H1 (cell line): Measurements from ENCODE around the gene NCF4. TPM values are rescaled to one million over a fixed set of nuclear protein-coding genes. Genes with fewer than 3 reads are reported as not detected.

Source experiments
- ASH2L ChIP-seq: fragments of 200-600, 300-600 bp; sonication (generic); IDR thresholded peaks from one replicate; pipeline ENCODE4 v1.7.1; 2017; ENCODE audit warnings: low read length
- CBX5 ChIP-seq: fragments of 300-800, 300-1000 bp; sonication (generic); IDR thresholded peaks from 2 replicates; pipeline ENCODE4 v1.7.1; 2016; ENCODE audit warnings: antibody characterized with exemption, low read length, low read depth
- CBX8 ChIP-seq: fragments of 300-800, 300-1000 bp; sonication (generic); IDR thresholded peaks from 2 replicates; pipeline ENCODE4 v1.7.1; 2016; ENCODE audit warnings: low read depth, low read length, borderline replicate concordance
- CHD7 ChIP-seq: fragments of 300-600 bp; sonication (generic); IDR thresholded peaks from 2 replicates; pipeline ENCODE4 v1.7.1; 2012; ENCODE audit warnings: low read length, moderate library complexity, mild to moderate bottlenecking, inconsistent platforms; ENCODE audit not compliant: insufficient replicate concordance
- CTBP2 ChIP-seq: IDR thresholded peaks from 2 replicates; pipeline ENCODE4 v1.7.0; 2011; ENCODE audit warnings: borderline replicate concordance, mild to moderate bottlenecking, moderate library complexity, mixed read lengths, low read length; ENCODE audit not compliant: insufficient read depth, insufficient read length
- GABPA ChIP-seq: IDR thresholded peaks from 2 replicates; pipeline ENCODE4 v1.6.1; 2011; ENCODE audit warnings: mild to moderate bottlenecking, low read length, moderate library complexity, borderline replicate concordance; ENCODE audit not compliant: insufficient read depth
- PHF8 ChIP-seq: fragments of 200-600 bp; sonication (generic); conservative IDR thresholded peaks from 2 replicates; pipeline ENCODE4 v1.7.1; 2012; ENCODE audit warnings: low read depth, mild to moderate bottlenecking, inconsistent platforms, low read length, moderate library complexity
- POLR2AphosphoS5 ChIP-seq: IDR thresholded peaks from 2 replicates; pipeline ENCODE4 v1.6.1; 2011; ENCODE audit warnings: low read depth, low read length
- POU5F1 ChIP-seq: IDR thresholded peaks from 2 replicates; pipeline ENCODE4 v1.6.1; 2011; ENCODE audit warnings: low read depth, mild to moderate bottlenecking, low read length, moderate library complexity
- RBBP5 ChIP-seq: IDR thresholded peaks from 2 replicates; pipeline ENCODE4 v1.7.1; 2012; ENCODE audit warnings: low read depth, mild to moderate bottlenecking, inconsistent platforms, low read length, moderate library complexity, borderline replicate concordance
- SP2 ChIP-seq: IDR thresholded peaks from 2 replicates; pipeline ENCODE4 v1.6.1; 2012; ENCODE audit warnings: mild to moderate bottlenecking, low read length, inconsistent platforms
- TAF7 ChIP-seq: optimal IDR thresholded peaks from 2 replicates; pipeline ENCODE3; 2011; ENCODE audit warnings: low read depth, mild to moderate bottlenecking, inconsistent platforms, low read length, moderate library complexity, borderline replicate concordance
- YY1 ChIP-seq: IDR thresholded peaks from 2 replicates; pipeline ENCODE4 v1.6.1; 2011; ENCODE audit warnings: low read depth, mild to moderate bottlenecking, low read length
- polyA plus RNA-seq, 7 experiments: library from polyadenylated mRNA; depleted of rRNA in 3 of 7; stranded (reverse) in 5 of 7; unstranded in 2 of 7; fragments of >200 nt in 5 of 7; fragments of 200-250 nt in 2 of 7; gene quantifications; 1 replicate in 5 of 7; 2 replicates in 1 of 7; 4 replicates in 1 of 7; pipeline versions ENCODE4 v1.2.1 to v1.2.3, GENCODE V29; 2011 to 2013; ENCODE audit warnings: missing spikeins in 2 of 7, mixed read lengths in 2 of 7
- total RNA-seq: library from RNA; stranded (reverse); fragmentation: NEBNext Ultra II Directional; extraction: Animal tissue kit (Norgen Biotek cat#: 25700); gene quantifications from 2 replicates; pipeline ENCODE4 v1.2.1, GENCODE V29; 2021

NCF4 gene
- total and polyA plus RNA-seq, 2 of the 8 experiments (the other 6 are each of a cell fraction or from before 2014, with no cell fraction given): 0.20 TPM; not detected in 1

- TF ChIP-seq CHD7: no peak
- TF ChIP-seq RBBP5: no peak
- TF ChIP-seq GABPA: no peak
- TF ChIP-seq POU5F1: no peak
- no peak for TF ChIP-seq SP2
- TF ChIP-seq TAF7: no peak
- TF ChIP-seq CTBP2: no peak
- no peak for TF ChIP-seq YY1
- no peak for TF ChIP-seq CBX5
- no peak for TF ChIP-seq POLR2AphosphoS5
- no peak for TF ChIP-seq ASH2L
- TF ChIP-seq PHF8: no peak
- TF ChIP-seq CBX8: no peak
Observed at GRCh38 chr22:36817525-36817848, 43.3 kb upstream of the NCF4 start (continued).
